ENCODE measurements around the gene PLLP. TPM values are rescaled to one million over a fixed set of nuclear protein-coding genes. Genes with fewer than 3 reads are reported as not detected.

The PLLP gene
- polyA plus RNA-seq, 3 donors from 2014 or later = 0.21 to 0.57 (median 0.33) TPM

DNA sequence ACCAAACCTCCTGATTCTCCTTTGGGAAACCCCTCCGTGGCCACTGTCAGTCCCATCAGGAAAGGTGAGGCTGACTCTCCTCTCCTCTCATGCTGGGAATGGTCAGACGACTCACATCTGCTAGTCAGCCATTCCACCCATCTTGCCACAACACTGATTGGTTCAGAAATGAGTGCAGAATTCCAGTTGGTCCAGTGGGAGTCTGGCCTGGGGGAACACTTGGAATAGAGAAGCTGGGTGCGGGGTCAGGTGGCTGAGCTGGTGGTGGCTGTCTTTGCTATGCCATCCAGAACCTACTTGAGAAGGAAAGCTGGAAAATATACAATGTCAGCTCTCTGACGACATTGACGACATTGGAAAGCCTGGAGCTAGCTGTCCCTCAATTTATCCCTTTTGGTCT, 23.6 kb upstream of the PLLP start:
- DNase-seq = no peak
- Mint-ChIP-seq H3K27me3 (ENCODE audit: low read depth in 3 of 3) (peaks cover 1 to 8% (median 3%) of the 10 kb centered on the region in 3 donors), H3K4me3 (no peak overlapping the region), H3K4me1 (peaks cover 5 to 12% of the 10 kb centered on the region in 2 donors), H3K9me3 (no peaks in the 10 kb centered on the region), H3K36me3 (no peaks in the 10 kb centered on the region), H3K27ac (no peak overlapping the region)

DNA sequence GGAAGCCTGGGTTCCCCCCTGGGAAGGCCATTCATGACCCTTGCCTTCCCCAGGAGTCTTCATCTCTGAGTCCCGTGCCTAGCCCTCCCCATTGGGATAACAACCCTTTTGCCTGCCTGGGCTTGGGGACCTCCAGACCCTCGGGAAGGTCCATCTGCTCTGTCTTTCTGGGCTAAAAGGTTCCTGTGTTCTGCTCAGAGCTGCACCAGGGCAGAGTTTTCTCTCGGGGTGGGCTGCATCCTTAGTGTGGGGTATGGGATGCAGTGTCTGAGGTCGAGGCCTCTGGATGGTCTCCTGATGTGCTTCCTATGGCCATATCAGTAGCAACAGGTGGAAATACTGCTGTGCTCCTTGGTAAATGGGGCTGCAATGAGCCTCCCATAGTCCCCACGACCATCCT, 22.9 kb upstream of the PLLP start:
- no peak for DNase-seq
- H3K27me3 Mint-ChIP-seq (ENCODE audit: low read depth in 3 of 3) = peaks cover 1 to 8% (median 3%) of the 10 kb centered on the region in 3 donors
- H3K9me3 Mint-ChIP-seq = no peaks in the 10 kb centered on the region
- peaks cover 5 to 12% of the 10 kb centered on the region in 2 donors for H3K4me1 Mint-ChIP-seq
- no peak overlapping the region for H3K27ac Mint-ChIP-seq
- H3K4me3 Mint-ChIP-seq = no peak overlapping the region
- H3K36me3 Mint-ChIP-seq = no peaks in the 10 kb centered on the region

GRCh38 chr16:57306676-57307341, 22.3 kb upstream of the PLLP start:
- Mint-ChIP-seq H3K27ac (no peak overlapping the region), H3K9me3 (no peaks in the 10 kb centered on the region), H3K4me3 (no peak overlapping the region), H3K27me3 (ENCODE audit: low read depth in 3 of 3) (peaks cover 1 to 8% (median 3%) of the 10 kb centered on the region in 3 donors), H3K4me1 (peaks cover 5 to 12% of the 10 kb centered on the region in 2 donors), H3K36me3 (no peaks in the 10 kb centered on the region)
- no peak for DNase-seq

GRCh38 chr16:57305159-57305811, 20.8 kb upstream of the PLLP start:
- Mint-ChIP-seq H3K9me3 (no peaks in the 10 kb centered on the region), H3K27ac (no peak overlapping the region), H3K4me1 (peaks cover 5 to 14% of the 10 kb centered on the region in 2 donors), H3K27me3 (ENCODE audit: low read depth in 3 of 3) (peaks cover 1 to 8% (median 2%) of the 10 kb centered on the region in 3 donors), H3K4me3 (no peak overlapping the region), H3K36me3 (no peaks in the 10 kb centered on the region)
- no peak for DNase-seq

GRCh38 chr16:57304169-57305061, 19.9 kb upstream of the PLLP start:
- no peak for DNase-seq
- H3K4me3 Mint-ChIP-seq = no peak overlapping the region
- H3K9me3 Mint-ChIP-seq = no peaks in the 10 kb centered on the region
- no peaks in the 10 kb centered on the region for H3K36me3 Mint-ChIP-seq
- H3K27ac Mint-ChIP-seq = peak overlapping the region in 1 of 6 donors; percentile 46
- peaks cover 1 to 8% (median 2%) of the 10 kb centered on the region in 3 donors for H3K27me3 Mint-ChIP-seq (ENCODE audit: low read depth in 3 of 3)
- H3K4me1 Mint-ChIP-seq = peaks cover 5 to 14% of the 10 kb centered on the region in 2 donors

- no peak overlapping the region for H3K27ac Mint-ChIP-seq
Measured at GRCh38 chr16:57303910-57304168, 19.4 kb upstream of the PLLP start.

GRCh38 chr16:57303021-57303909, 18.8 kb upstream of the PLLP start:
- no peak for DNase-seq
- no peaks in the 10 kb centered on the region for H3K36me3 Mint-ChIP-seq
- H3K27me3 Mint-ChIP-seq (ENCODE audit: low read depth in 3 of 3) = peaks cover 1 to 8% (median 2%) of the 10 kb centered on the region in 3 donors
- no peak overlapping the region for H3K4me3 Mint-ChIP-seq
- H3K9me3 Mint-ChIP-seq = no peaks in the 10 kb centered on the region
- H3K27ac Mint-ChIP-seq = no peak overlapping the region
- H3K4me1 Mint-ChIP-seq = peaks cover 5 to 15% of the 10 kb centered on the region in 2 donors

More at GRCh38 chr16:57303910-57304168, 19.4 kb upstream of the PLLP start:
- Mint-ChIP-seq H3K27me3 (ENCODE audit: low read depth in 3 of 3) (peaks cover 1 to 8% (median 2%) of the 10 kb centered on the region in 3 donors), H3K36me3 (no peaks in the 10 kb centered on the region), H3K4me1 (peaks cover 5 to 14% of the 10 kb centered on the region in 2 donors), H3K4me3 (no peak overlapping the region), H3K9me3 (no peaks in the 10 kb centered on the region)
- DNase-seq = no peak

- Mint-ChIP-seq H3K36me3 (no peaks in the 10 kb centered on the region), H3K27ac (no peak overlapping the region), H3K4me1 (peaks cover 5 to 22% of the 10 kb centered on the region in 2 donors), H3K4me3 (no peak overlapping the region), H3K9me3 (no peaks in the 10 kb centered on the region), H3K27me3 (ENCODE audit: low read depth in 3 of 3) (peaks cover 0 to 3% (median 1%) of the 10 kb centered on the region in 3 donors)
- no peak for DNase-seq
Measured at GRCh38 chr16:57301126-57301817, 16.8 kb upstream of the PLLP start.

DNA sequence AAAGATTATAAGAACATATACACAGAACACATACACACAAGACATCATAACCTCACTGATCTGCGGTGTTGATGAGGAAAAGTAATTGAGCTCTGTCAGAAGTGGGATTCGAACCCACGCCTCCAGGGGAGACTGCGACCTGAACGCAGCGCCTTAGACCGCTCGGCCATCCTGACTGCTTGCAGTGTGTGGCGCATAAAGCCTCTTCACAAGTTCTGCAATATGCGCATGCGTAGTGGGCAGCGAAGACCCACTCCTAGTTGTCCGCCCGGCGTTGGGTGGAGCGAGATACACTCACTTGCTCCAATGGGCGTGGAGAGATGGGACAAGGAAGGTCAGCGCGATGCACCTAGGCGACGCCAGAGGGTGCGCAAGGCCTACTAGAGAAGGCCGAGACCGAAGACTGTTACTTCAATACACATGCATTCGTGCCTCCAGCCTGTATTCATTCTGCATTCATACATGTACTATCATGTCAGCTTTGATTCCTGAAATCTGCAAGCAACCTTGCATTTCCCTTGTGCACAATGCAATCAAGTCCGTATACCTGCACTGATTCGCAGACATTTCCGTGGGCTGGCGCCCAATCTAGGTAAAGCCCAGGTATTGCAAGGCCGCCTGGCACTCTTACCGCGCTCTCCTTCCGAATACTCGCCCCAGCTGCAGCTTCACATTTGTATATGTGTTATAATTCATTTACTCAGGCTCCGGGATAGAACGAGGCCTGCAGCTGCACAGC, 16.1 kb upstream of the PLLP start:
- Mint-ChIP-seq H3K4me1 (peaks cover 5 to 22% of the 10 kb centered on the region in 2 donors), H3K27ac (no peak overlapping the region), H3K27me3 (ENCODE audit: low read depth in 3 of 3) (peaks cover 0 to 3% (median 1%) of the 10 kb centered on the region in 3 donors), H3K4me3 (no peak overlapping the region), H3K9me3 (no peaks in the 10 kb centered on the region), H3K36me3 (no peaks in the 10 kb centered on the region)
- DNase-seq = peak; percentile 99 to 100 (median 100)

DNA sequence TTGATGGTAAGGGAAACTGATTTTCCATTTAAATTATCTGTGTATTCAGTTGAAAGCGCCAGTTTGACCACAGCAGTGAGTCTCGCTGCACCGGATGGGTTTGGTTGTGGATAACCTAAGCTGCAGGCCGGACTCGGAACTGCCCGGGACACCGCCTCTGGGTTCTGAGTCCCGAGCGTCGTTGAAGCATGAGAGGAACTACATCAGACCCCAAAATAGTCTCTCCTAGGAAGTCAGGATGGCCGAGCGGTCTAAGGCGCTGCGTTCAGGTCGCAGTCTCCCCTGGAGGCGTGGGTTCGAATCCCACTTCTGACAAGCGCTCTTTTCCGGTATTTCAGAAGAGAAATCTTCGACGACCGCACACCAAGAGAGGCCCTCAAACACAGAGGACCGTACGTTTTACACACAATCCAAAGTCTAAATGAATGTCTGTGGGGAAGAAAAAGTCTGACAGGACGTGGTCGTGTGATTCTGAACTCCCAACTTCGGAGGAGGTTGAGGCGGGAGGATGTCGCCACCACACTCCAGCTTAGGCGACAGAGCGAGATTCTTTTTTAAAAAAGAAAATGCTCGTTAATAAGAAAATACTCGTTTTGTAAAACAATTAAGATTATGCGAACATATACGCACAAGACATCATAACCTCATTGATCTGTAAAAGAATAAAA, 15.4 kb upstream of the PLLP start:
- peaks cover 0 to 3% (median 1%) of the 10 kb centered on the region in 3 donors for H3K27me3 Mint-ChIP-seq (ENCODE audit: low read depth in 3 of 3)
- H3K27ac Mint-ChIP-seq = no peak overlapping the region
- no peaks in the 10 kb centered on the region for H3K36me3 Mint-ChIP-seq
- peaks cover 5 to 22% of the 10 kb centered on the region in 2 donors for H3K4me1 Mint-ChIP-seq
- DNase-seq = peak; percentile 87 to 92 (median 90)
- H3K9me3 Mint-ChIP-seq = no peaks in the 10 kb centered on the region
- no peak overlapping the region for H3K4me3 Mint-ChIP-seq

GRCh38 chr16:57299009-57299718, 14.7 kb upstream of the PLLP start:
- peak overlapping the region in 1 of 6 donors; percentile 8 for H3K27ac Mint-ChIP-seq
- H3K4me3 Mint-ChIP-seq = no peak overlapping the region
- no peaks in the 10 kb centered on the region for H3K36me3 Mint-ChIP-seq
- no peaks in the 10 kb centered on the region for H3K9me3 Mint-ChIP-seq
- DNase-seq = no peak
- peaks cover 0 to 3% (median 1%) of the 10 kb centered on the region in 3 donors for H3K27me3 Mint-ChIP-seq (ENCODE audit: low read depth in 3 of 3)
- H3K4me1 Mint-ChIP-seq = peaks cover 3 to 16% of the 10 kb centered on the region in 2 donors
